ENCODE measurements around the gene HDAC4. TPM values are rescaled to one million over a fixed set of nuclear protein-coding genes. Genes with fewer than 3 reads are reported as not detected.

Gene HDAC4
- total RNA-seq, 1 donor from 2014 or later, result 11.8 TPM

DNA sequence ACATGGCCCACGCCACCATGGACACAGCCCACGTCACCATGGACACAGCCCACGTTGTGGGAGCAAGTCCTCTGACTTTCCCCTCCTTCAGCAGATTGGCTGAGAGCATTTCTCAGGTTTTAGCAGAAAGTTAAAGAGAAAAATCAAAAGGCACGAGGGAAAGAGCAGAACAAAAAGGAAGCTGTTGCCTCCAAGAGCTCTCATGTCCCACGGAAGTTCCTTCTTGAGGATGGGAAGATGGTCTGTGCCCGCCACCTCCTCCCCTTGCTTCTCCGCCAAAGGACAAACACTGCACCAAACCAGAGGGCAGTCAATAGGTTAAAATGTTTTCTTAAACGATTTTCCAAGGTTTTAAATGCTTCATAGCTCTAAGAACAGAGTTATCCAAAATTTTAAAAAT, 148.4 kb downstream of the HDAC4 start:
- H3K4me2 ChIP-seq (ENCODE audit: low read length), result no peak overlapping the region

DNA sequence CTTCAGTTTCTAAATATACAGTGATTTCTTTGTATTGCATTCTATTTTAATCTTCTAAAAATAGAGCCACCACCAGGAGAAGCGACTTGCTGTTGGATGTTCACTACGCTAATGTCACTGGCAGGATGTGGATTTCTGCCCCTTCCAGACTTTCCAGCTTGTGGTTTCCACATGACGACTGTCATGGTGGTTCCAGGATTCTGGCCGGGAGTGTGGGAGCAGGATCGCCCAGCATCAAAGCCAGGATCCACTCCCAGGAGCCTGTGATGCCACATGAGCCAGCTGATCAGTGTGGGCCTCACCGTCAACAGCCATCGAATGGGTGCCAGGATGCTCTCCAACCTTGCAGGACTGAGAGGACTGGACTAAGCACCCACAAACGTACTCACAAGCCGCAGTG, 148.8 kb downstream of the HDAC4 start:
- no peak overlapping the region for H3K4me3 ChIP-seq (ENCODE audit: insufficient read depth, low read depth, low read length)
- H3K4me1 ChIP-seq (ENCODE audit: insufficient read depth, low read length), result peaks cover 13% of the 10 kb centered on the region
- Mint-ChIP-seq H3K27ac (ENCODE audit: unreplicated experiment) (no peak overlapping the region), H3K4me3 (ENCODE audit: unreplicated experiment) (no peak overlapping the region), H3K4me1 (ENCODE audit: low read depth, unreplicated experiment) (peaks cover 34% of the 10 kb centered on the region), H3K36me3 (ENCODE audit: low read depth, unreplicated experiment) (no peaks in the 10 kb centered on the region), H3K9me3 (ENCODE audit: unreplicated experiment) (no peaks in the 10 kb centered on the region), H3K27me3 (ENCODE audit: low read depth, unreplicated experiment) (no peaks in the 10 kb centered on the region)
- H3K4me2 ChIP-seq (ENCODE audit: low read length), result no peak overlapping the region
- no peak overlapping the region for H2AFZ ChIP-seq (ENCODE audit: low read depth, low read length)
- H3K9me3 ChIP-seq (ENCODE audit: insufficient read depth, low read depth, low read length), result no peaks in the 10 kb centered on the region
- H3K36me3 ChIP-seq (ENCODE audit: insufficient read depth, low read length), result no peaks in the 10 kb centered on the region
- no peak for TF ChIP-seq EZH2 (IDR thresholded peaks at IDR 0.05; ENCODE audit: insufficient read depth, low read length)
- TF ChIP-seq, protein P1, sequence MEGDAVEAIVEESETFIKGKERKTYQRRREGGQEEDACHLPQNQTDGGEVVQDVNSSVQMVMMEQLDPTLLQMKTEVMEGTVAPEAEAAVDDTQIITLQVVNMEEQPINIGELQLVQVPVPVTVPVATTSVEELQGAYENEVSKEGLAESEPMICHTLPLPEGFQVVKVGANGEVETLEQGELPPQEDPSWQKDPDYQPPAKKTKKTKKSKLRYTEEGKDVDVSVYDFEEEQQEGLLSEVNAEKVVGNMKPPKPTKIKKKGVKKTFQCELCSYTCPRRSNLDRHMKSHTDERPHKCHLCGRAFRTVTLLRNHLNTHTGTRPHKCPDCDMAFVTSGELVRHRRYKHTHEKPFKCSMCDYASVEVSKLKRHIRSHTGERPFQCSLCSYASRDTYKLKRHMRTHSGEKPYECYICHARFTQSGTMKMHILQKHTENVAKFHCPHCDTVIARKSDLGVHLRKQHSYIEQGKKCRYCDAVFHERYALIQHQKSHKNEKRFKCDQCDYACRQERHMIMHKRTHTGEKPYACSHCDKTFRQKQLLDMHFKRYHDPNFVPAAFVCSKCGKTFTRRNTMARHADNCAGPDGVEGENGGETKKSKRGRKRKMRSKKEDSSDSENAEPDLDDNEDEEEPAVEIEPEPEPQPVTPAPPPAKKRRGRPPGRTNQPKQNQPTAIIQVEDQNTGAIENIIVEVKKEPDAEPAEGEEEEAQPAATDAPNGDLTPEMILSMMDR (IDR thresholded peaks at IDR 0.05; ENCODE audit: insufficient read depth, low read depth, low read length), result no peak
- H3K9ac ChIP-seq (ENCODE audit: low read length), result no peak overlapping the region
- peaks cover 8% of the 10 kb centered on the region for H3K79me2 ChIP-seq (ENCODE audit: insufficient read depth, low read length)
- no peaks in the 10 kb centered on the region for H3K27me3 ChIP-seq (ENCODE audit: insufficient read depth, low read length)
- H3K27ac ChIP-seq (ENCODE audit: low read depth, low read length), result no peak overlapping the region
- peaks cover 3% of the 10 kb centered on the region for H4K20me1 ChIP-seq (ENCODE audit: insufficient read depth, low read length)
- DNase-seq (ENCODE audit: low read depth), result no peak
- FAIRE-seq, result no peak

More for the DNA sequence above, 148.4 kb downstream of the HDAC4 start:
- H3K4me3 ChIP-seq (ENCODE audit: insufficient read depth, low read depth, low read length), result no peak overlapping the region
- H3K27ac ChIP-seq (ENCODE audit: low read depth, low read length), result no peak overlapping the region
- no peaks in the 10 kb centered on the region for H3K27me3 ChIP-seq (ENCODE audit: insufficient read depth, low read length)
- H3K9me3 ChIP-seq (ENCODE audit: insufficient read depth, low read depth, low read length), result no peaks in the 10 kb centered on the region
- H4K20me1 ChIP-seq (ENCODE audit: insufficient read depth, low read length), result peaks cover 3% of the 10 kb centered on the region
- H3K9ac ChIP-seq (ENCODE audit: low read length), result no peak overlapping the region
- Mint-ChIP-seq H3K9me3 (ENCODE audit: unreplicated experiment) (no peaks in the 10 kb centered on the region), H3K4me3 (ENCODE audit: unreplicated experiment) (no peak overlapping the region), H3K27ac (ENCODE audit: unreplicated experiment) (no peak overlapping the region), H3K27me3 (ENCODE audit: low read depth, unreplicated experiment) (no peaks in the 10 kb centered on the region), H3K4me1 (ENCODE audit: low read depth, unreplicated experiment) (peaks cover 34% of the 10 kb centered on the region), H3K36me3 (ENCODE audit: low read depth, unreplicated experiment) (no peaks in the 10 kb centered on the region)
- TF ChIP-seq, protein P1 (IDR thresholded peaks at IDR 0.05; ENCODE audit: insufficient read depth, low read depth, low read length), result no peak
- TF ChIP-seq EZH2 (IDR thresholded peaks at IDR 0.05; ENCODE audit: insufficient read depth, low read length), result no peak
- H3K4me1 ChIP-seq (ENCODE audit: insufficient read depth, low read length), result peaks cover 13% of the 10 kb centered on the region
- H3K36me3 ChIP-seq (ENCODE audit: insufficient read depth, low read length), result no peaks in the 10 kb centered on the region
- FAIRE-seq (no peak), DNase-seq (ENCODE audit: low read depth) (no peak)
- H3K79me2 ChIP-seq (ENCODE audit: insufficient read depth, low read length), result peaks cover 8% of the 10 kb centered on the region
- no peak overlapping the region for H2AFZ ChIP-seq (ENCODE audit: low read depth, low read length)

DNA sequence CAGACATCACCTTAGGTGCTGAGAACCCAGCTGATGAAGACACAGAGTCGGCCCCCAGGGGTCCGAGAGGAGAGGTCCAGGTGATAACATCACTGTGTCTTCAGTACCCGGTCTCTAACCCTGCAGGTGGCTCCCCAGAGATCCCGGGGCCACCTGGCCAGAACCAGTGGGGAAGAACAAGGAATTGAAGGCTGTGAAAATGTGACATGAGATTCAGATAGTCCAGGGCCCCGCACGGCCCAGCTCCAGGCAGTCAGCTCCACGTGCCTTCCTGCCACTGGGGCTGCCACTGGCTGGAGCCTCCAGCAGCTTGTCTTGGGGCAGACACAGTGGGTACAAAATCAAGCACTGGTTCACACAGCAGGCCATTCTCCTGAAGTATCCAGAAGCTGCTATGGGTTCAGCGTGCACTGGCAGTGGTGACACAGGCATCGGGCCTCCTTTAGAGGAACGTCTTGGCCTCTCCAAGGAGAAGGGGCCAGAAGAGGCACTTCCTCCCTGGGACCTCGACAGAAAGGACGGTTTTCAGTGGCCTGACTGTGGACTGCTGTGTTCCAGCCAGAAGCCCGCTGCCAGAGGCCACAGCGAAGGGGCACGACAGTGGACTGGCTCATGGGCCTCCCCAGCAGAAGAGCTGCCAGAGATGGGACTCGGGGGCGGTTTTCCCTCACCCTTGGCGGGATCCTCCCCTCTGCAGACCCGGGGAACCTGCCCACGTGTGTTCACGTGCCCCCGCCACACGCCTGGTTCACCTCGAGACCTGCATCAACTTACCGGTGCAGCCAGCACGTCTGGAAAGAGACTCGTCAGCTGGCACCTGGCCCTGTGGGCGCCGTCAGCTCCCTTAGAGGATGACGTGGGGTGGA, 150.4 kb downstream of the HDAC4 start:
- H3K4me1 Mint-ChIP-seq (ENCODE audit: low read depth, unreplicated experiment), result peaks cover 24% of the 10 kb centered on the region

More for the DNA sequence above, 150.4 kb downstream of the HDAC4 start:
- Histone ChIP-seq H3K79me2 (ENCODE audit: insufficient read depth, low read length) (peaks cover 12% of the 10 kb centered on the region), H2AFZ (ENCODE audit: low read depth, low read length) (no peak overlapping the region), H3K27me3 (ENCODE audit: insufficient read depth, low read length) (no peaks in the 10 kb centered on the region), H4K20me1 (ENCODE audit: insufficient read depth, low read length) (peaks cover 7% of the 10 kb centered on the region), H3K27ac (ENCODE audit: low read depth, low read length) (no peak overlapping the region), H3K9me3 (ENCODE audit: insufficient read depth, low read depth, low read length) (no peaks in the 10 kb centered on the region), H3K4me1 (ENCODE audit: insufficient read depth, low read length) (peaks cover 14% of the 10 kb centered on the region), H3K4me3 (ENCODE audit: insufficient read depth, low read depth, low read length) (no peak overlapping the region), H3K36me3 (ENCODE audit: insufficient read depth, low read length) (no peaks in the 10 kb centered on the region), H3K4me2 (ENCODE audit: low read length) (peak overlapping the region; percentile 17), H3K9ac (ENCODE audit: low read length) (no peak overlapping the region)
- Mint-ChIP-seq H3K36me3 (ENCODE audit: low read depth, unreplicated experiment) (no peaks in the 10 kb centered on the region), H3K4me3 (ENCODE audit: unreplicated experiment) (no peak overlapping the region), H3K27ac (ENCODE audit: unreplicated experiment) (no peak overlapping the region), H3K27me3 (ENCODE audit: low read depth, unreplicated experiment) (no peaks in the 10 kb centered on the region), H3K9me3 (ENCODE audit: unreplicated experiment) (no peaks in the 10 kb centered on the region)
- FAIRE-seq, result no peak
- no peak for TF ChIP-seq EZH2 (IDR thresholded peaks at IDR 0.05; ENCODE audit: insufficient read depth, low read length)
- TF ChIP-seq, protein P1 (IDR thresholded peaks at IDR 0.05; ENCODE audit: insufficient read depth, low read depth, low read length), result no peak
- no peak for DNase-seq (ENCODE audit: low read depth)
